Kidney epithelial cell (primary cell): ENCODE results near the gene GLYATL1. TPM values are rescaled to one million over a fixed set of nuclear protein-coding genes. Genes with fewer than 3 reads are reported as not detected.
A peak's percentile ranks its signal among the peaks of the same experiment; 100 is the strongest.

Experiments
- DNase-seq: peaks from one replicate; pipeline ENCODE4 v3.0.0-alpha.2; 2010; ENCODE audit warnings: low read depth
- H3K27me3 ChIP-seq: 2 replicates; pipeline ENCODE4 v1.6.0; 2011; ENCODE audit warnings: low read length; ENCODE audit not compliant: control insufficient read depth, insufficient read depth
- H3K36me3 ChIP-seq: 2 replicates; pipeline ENCODE4 v1.5.1; 2011; ENCODE audit warnings: low read length; ENCODE audit not compliant: control insufficient read depth, insufficient read depth
- H3K4me3 ChIP-seq: 2 replicates; pipeline ENCODE4 v1.5.1; 2011; ENCODE audit warnings: low read depth, mild to moderate bottlenecking, control low read depth, low read length
- CTCF ChIP-seq: IDR thresholded peaks from 2 replicates; pipeline ENCODE4 v1.5.1; 2011; ENCODE audit warnings: mild to moderate bottlenecking, moderate library complexity, low read length, control low read depth, inconsistent platforms; ENCODE audit not compliant: insufficient read depth, poor library complexity, severe bottlenecking
- total RNA-seq: library from RNA; depleted of rRNA; stranded (reverse); fragments of >200 nt; gene quantifications from 2 replicates; pipeline ENCODE4 v1.2.3, GENCODE V29; 2015

The GLYATL1 gene
- total RNA-seq, 1 donor from 2014 or later: 0.84 TPM

- Histone ChIP-seq H3K4me3 (peak overlapping the region; percentile 13), H3K36me3 (no peaks in the 10 kb centered on the region), H3K27me3 (no peaks in the 10 kb centered on the region)
- no peak for DNase-seq
- TF ChIP-seq CTCF: no peak
These were observed 11.7 kb upstream of the GLYATL1 start for GRCh38 chr11:58927393-58928106.

- no peak for DNase-seq
- Histone ChIP-seq H3K27me3 (no peaks in the 10 kb centered on the region), H3K4me3 (peak overlapping the region; percentile 13), H3K36me3 (no peaks in the 10 kb centered on the region)
- TF ChIP-seq CTCF: no peak
These were observed 11.2 kb upstream of the GLYATL1 start for GRCh38 chr11:58928107-58928499.

GRCh38 chr11:58928691-58929090, 10.6 kb upstream of the GLYATL1 start:
- H3K4me3 ChIP-seq: no peak overlapping the region

GRCh38 chr11:58930926-58931325, 8.4 kb upstream of the GLYATL1 start:
- Histone ChIP-seq H3K36me3 (no peaks in the 10 kb centered on the region), H3K4me3 (no peak overlapping the region), H3K27me3 (no peaks in the 10 kb centered on the region)
- no peak for TF ChIP-seq CTCF
- DNase-seq: no peak

More at GRCh38 chr11:58928691-58929090, 10.6 kb upstream of the GLYATL1 start:
- Histone ChIP-seq H3K36me3 (no peaks in the 10 kb centered on the region), H3K27me3 (no peaks in the 10 kb centered on the region)
- no peak for TF ChIP-seq CTCF
- DNase-seq: no peak

- no peak for TF ChIP-seq CTCF
- Histone ChIP-seq H3K4me3 (no peak overlapping the region), H3K36me3 (no peaks in the 10 kb centered on the region), H3K27me3 (no peaks in the 10 kb centered on the region)
- DNase-seq: no peak
These were observed 5.6 kb upstream of the GLYATL1 start for GRCh38 chr11:58933661-58934060.
